Measurements from ENCODE around the gene ANKRD11.

ANKRD11 gene

DNA sequence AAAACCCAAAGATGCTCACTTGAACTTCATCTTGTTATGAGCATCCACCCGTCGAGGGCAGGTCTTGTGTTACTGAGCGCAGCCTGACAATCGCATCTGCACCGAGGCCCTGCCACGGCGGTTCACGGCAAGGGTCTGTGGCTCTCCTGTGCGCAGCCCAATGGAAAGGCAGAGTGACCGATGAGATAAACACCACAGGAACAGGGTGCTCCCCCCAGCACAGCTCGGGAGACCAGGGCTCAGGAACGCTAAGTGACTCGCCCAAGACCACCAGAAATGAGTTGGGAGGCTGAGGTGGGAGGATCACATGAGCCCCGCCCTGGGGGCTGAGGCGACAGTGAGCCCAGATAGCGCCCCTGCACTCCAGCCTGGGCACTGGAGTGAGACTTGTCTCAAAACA lies 134.7 kb downstream of the ANKRD11 start:
- Histone ChIP-seq H3K4me1 (ENCODE audit: insufficient read depth, low read length) (peaks cover 39% of the 10 kb centered on the region), H3K27ac (ENCODE audit: low read depth, low read length) (no peak overlapping the region), H3K27me3 (ENCODE audit: control insufficient read depth in 1 of 2, insufficient read depth in 2 of 2, low read length in 2 of 2) (no peaks in the 10 kb centered on the region), H3K9me3 (ENCODE audit: low read length) (no peaks in the 10 kb centered on the region), H3K36me3 (ENCODE audit: insufficient read depth, low read length) (no peaks in the 10 kb centered on the region), H3K9ac (ENCODE audit: low read length) (no peak overlapping the region), H3K4me3 (ENCODE audit: low read depth in 1 of 2, low read length in 2 of 2) (no peak overlapping the region)

DNA sequence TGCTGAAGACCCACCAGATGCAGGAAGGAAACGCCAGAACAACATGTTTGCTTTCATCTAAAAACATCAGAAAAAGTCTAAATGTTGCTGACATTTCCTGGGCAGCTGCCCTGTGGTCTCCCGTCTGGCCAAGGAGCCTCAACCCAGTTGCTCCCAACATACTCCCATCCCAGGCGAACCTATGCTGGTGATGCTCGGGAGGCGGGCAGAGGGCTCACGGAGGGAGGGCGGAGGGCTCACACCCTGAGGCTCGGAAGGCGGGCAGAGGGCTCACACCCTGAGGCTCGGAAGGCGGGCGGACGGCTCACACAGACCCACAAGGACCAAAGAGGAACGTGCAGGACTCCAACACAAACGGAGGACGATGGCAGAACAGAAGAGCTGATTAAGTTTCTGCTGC lies 135.4 kb downstream of the ANKRD11 start:
- no peaks in the 10 kb centered on the region for H3K9me3 ChIP-seq (ENCODE audit: low read length)
- H3K4me1 ChIP-seq (ENCODE audit: insufficient read depth, low read length): peaks cover 35% of the 10 kb centered on the region
- H3K27me3 ChIP-seq (ENCODE audit: control insufficient read depth in 1 of 2, insufficient read depth in 2 of 2, low read length in 2 of 2): no peaks in the 10 kb centered on the region
- no peaks in the 10 kb centered on the region for H3K36me3 ChIP-seq (ENCODE audit: insufficient read depth, low read length)
- H3K4me3 ChIP-seq (ENCODE audit: low read depth in 1 of 2, low read length in 2 of 2): no peak overlapping the region
- H3K9ac ChIP-seq (ENCODE audit: low read length): no peak overlapping the region
- no peak overlapping the region for H3K27ac ChIP-seq (ENCODE audit: low read depth, low read length)

DNA sequence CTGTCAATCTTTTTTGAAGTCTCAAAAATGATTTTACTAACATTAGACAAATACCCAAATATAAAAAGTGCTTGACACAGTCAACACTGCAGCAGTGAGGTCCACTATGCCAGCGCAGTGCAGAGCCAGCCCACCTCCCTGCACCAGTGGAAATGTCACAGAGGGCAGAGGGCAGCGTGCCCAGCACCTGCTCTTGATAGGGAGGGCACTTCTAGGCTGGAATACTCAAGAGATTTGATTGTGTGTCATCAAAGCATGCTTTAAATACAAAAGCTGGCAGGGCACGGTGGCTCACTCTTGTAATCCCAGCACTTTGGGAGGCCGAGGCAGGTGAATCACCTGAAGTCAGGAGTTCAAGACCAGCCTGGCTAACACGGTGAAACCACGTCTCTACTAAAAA lies 136.0 kb downstream of the ANKRD11 start:
- Histone ChIP-seq H3K4me3 (ENCODE audit: low read depth in 1 of 2, low read length in 2 of 2) (no peak overlapping the region), H3K27ac (ENCODE audit: low read depth, low read length) (no peak overlapping the region), H3K4me1 (ENCODE audit: insufficient read depth, low read length) (peaks cover 28% of the 10 kb centered on the region), H3K27me3 (ENCODE audit: control insufficient read depth in 1 of 2, insufficient read depth in 2 of 2, low read length in 2 of 2) (no peaks in the 10 kb centered on the region), H3K9ac (ENCODE audit: low read length) (no peak overlapping the region), H3K9me3 (ENCODE audit: low read length) (no peaks in the 10 kb centered on the region), H3K36me3 (ENCODE audit: insufficient read depth, low read length) (no peaks in the 10 kb centered on the region)

DNA sequence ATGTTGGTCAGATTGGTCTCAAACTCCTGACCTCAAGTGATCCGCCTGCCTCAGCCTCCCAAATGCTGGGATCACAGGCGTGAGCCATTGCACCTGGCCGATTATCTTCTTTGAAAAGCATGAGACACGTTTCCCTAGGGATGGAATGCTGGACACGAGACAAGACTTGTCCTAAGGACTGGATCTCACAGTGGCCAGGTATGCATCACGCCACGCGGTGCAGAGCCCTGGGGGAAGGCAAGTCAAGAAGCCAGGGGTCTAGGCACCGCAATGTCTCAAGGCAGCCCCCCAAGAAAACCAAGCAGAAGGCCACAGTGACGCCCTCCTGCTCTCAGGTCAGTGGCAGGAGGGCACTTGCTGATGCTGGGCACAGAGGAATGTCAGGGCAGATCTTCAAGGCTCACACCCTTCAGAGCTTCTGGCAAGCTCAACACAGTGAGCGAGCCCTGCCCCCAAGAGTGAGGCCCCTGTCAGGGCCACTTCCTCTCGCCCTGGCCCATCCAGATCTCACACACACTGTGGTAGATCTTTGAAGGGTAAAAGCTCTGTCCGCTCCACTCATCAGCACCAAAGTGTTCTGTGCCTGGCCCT lies 138.2 kb downstream of the ANKRD11 start:
- H3K4me1 ChIP-seq (ENCODE audit: insufficient read depth, low read length): peaks cover 15% of the 10 kb centered on the region
- H3K9ac ChIP-seq (ENCODE audit: low read length): no peak overlapping the region
- H3K9me3 ChIP-seq (ENCODE audit: low read length): no peaks in the 10 kb centered on the region
- H3K27ac ChIP-seq (ENCODE audit: low read depth, low read length): no peak overlapping the region
- H3K4me3 ChIP-seq (ENCODE audit: low read depth in 1 of 2, low read length in 2 of 2): no peak overlapping the region
- no peaks in the 10 kb centered on the region for H3K36me3 ChIP-seq (ENCODE audit: insufficient read depth, low read length)
- no peaks in the 10 kb centered on the region for H3K27me3 ChIP-seq (ENCODE audit: control insufficient read depth in 1 of 2, insufficient read depth in 2 of 2, low read length in 2 of 2)

DNA sequence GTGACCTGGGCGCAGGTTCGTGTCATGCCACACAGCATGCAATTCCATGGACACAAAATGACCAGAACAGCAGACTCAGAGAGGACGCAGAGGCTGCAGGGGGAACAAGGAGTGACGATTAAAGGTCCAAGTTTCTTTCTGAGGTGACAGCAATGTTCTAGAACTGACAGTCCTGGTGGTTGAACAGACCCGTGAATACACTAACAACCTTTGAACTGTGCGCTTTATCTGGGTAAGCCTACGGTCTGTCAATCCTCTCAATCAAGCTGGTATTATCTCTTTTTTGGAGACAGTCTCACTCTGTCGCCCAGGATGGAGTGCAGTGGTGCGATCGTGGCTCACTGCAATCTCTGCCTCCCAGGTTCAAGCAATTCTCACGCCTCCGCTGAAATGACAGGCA lies 138.7 kb downstream of the ANKRD11 start:
- no peaks in the 10 kb centered on the region for H3K27me3 ChIP-seq (ENCODE audit: control insufficient read depth in 1 of 2, insufficient read depth in 2 of 2, low read length in 2 of 2)
- no peak overlapping the region for H3K27ac ChIP-seq (ENCODE audit: low read depth, low read length)
- peaks cover 15% of the 10 kb centered on the region for H3K4me1 ChIP-seq (ENCODE audit: insufficient read depth, low read length)
- no peaks in the 10 kb centered on the region for H3K9me3 ChIP-seq (ENCODE audit: low read length)
- H3K36me3 ChIP-seq (ENCODE audit: insufficient read depth, low read length): no peaks in the 10 kb centered on the region
- no peak overlapping the region for H3K4me3 ChIP-seq (ENCODE audit: low read depth in 1 of 2, low read length in 2 of 2)
- no peak overlapping the region for H3K9ac ChIP-seq (ENCODE audit: low read length)

DNA sequence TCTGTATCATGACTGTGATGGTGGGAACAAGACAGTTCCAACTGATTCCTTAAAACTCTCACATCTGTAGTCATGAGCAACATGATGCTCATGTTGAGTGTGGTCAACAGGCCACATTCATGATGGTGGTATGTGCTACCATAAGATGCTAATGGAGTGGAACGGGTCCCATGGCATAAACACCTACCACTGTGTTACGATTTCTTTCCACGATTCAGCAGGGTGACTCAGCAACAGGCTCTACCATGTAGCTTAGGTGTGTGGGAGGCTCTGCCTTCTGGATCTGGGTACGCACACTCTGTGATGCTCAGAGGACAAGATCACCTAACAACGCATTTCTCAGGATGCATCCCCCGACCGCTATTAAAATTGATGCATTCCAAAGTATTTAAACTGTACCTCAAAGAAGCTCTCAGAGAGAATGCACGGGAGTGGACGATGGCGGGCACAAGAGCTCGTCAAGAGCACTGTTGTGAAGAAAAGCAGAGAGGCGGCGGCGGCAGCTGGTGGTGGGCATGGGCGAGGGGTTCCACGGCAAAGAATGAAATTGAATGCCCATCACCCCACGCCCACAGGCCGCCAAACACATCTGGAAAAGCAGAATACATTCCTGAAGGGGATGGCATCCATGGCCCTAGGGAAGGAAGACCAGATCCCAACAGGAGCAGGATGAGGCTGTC lies 139.5 kb downstream of the ANKRD11 start:
- Histone ChIP-seq H3K9me3 (ENCODE audit: low read length) (no peaks in the 10 kb centered on the region), H3K4me1 (ENCODE audit: insufficient read depth, low read length) (peaks cover 12% of the 10 kb centered on the region), H3K36me3 (ENCODE audit: insufficient read depth, low read length) (no peaks in the 10 kb centered on the region), H3K9ac (ENCODE audit: low read length) (no peak overlapping the region), H3K27ac (ENCODE audit: low read depth, low read length) (no peak overlapping the region), H3K4me3 (ENCODE audit: low read depth in 1 of 2, low read length in 2 of 2) (no peak overlapping the region), H3K27me3 (ENCODE audit: control insufficient read depth in 1 of 2, insufficient read depth in 2 of 2, low read length in 2 of 2) (no peaks in the 10 kb centered on the region)

DNA sequence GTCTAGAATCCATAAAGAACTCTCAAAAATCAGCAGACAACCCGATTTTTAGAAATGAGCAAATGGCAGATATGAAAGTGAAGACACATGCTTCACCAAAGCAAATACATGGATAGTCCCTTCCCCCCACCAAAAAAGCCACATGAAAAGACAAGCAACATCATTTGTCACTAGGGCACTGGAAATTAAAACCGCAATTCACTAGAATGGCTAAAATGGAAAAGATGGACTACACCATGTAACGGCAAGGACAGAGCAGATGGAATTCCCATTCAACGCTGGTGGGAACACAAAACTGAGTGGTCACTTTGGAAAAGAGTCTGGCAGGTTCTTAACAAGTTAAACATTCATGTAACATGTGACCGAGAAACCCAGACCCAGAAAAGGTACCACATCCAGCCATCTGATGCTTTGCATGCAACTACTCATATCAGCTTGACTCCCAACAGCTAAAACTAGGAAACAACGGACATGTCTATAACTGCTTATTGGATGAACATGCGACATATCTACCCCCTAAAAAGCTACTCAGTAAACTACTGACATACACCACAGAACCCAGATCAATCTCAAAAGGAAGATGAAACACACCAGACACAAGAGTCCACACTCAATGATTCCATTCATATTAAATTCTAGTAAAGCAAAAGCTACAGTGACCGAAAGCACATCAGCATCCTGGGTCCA lies 140.3 kb downstream of the ANKRD11 start:
- Histone ChIP-seq H3K4me3 (ENCODE audit: low read depth in 1 of 2, low read length in 2 of 2) (no peak overlapping the region), H3K36me3 (ENCODE audit: insufficient read depth, low read length) (no peaks in the 10 kb centered on the region), H3K27me3 (ENCODE audit: control insufficient read depth in 1 of 2, insufficient read depth in 2 of 2, low read length in 2 of 2) (no peaks in the 10 kb centered on the region), H3K27ac (ENCODE audit: low read depth, low read length) (no peak overlapping the region), H3K9me3 (ENCODE audit: low read length) (no peaks in the 10 kb centered on the region), H3K4me1 (ENCODE audit: insufficient read depth, low read length) (peaks cover 20% of the 10 kb centered on the region), H3K9ac (ENCODE audit: low read length) (no peak overlapping the region)

DNA sequence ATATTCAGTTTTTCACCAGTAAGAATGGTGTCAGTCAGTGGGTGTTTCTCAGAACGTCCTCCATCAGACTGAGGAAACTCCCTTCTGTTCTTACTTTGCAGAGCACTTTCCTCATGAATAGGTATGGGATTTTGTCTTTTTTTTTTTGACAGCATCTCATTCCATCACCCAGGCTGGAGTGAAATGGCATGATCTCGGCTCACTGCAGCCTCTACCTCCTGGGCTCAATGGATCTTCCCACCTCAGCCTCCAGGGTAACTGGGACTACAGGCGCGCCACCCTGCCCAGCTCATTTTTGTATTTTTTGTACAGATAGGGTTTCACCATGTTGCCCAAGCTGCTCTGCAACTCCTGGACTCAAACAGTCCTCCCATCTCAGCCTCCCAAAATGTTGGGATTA lies 142.6 kb downstream of the ANKRD11 start:
- peaks cover 32% of the 10 kb centered on the region for H3K4me1 ChIP-seq (ENCODE audit: insufficient read depth, low read length)
- H3K9me3 ChIP-seq (ENCODE audit: low read length): no peaks in the 10 kb centered on the region
- no peaks in the 10 kb centered on the region for H3K27me3 ChIP-seq (ENCODE audit: control insufficient read depth in 1 of 2, insufficient read depth in 2 of 2, low read length in 2 of 2)
- H3K36me3 ChIP-seq (ENCODE audit: insufficient read depth, low read length): no peaks in the 10 kb centered on the region
- no peak overlapping the region for H3K27ac ChIP-seq (ENCODE audit: low read depth, low read length)
- H3K4me3 ChIP-seq (ENCODE audit: low read depth in 1 of 2, low read length in 2 of 2): no peak overlapping the region
- no peak overlapping the region for H3K9ac ChIP-seq (ENCODE audit: low read length)

DNA sequence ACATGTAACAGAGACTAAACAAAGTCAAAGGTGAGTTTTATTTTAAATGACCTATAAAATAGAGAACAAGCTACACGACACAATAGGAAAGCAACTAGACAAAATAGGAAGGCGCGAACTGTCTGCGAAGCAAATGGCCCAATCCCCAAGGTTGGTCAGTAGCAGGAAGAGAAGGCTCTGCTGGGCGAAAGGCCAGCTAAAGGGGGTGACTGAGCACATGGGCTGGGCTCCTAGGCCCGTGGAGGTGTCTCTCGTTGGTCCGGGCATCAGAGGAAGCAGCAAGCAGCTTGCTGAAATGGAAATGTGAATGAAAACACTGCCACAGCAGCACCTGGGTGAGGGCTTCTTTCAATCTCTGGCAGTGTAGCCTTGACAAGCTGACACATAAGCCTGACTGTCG lies 143.5 kb downstream of the ANKRD11 start:
- no peak overlapping the region for H3K27ac ChIP-seq (ENCODE audit: low read depth, low read length)
- no peak overlapping the region for H3K9ac ChIP-seq (ENCODE audit: low read length)
- H3K36me3 ChIP-seq (ENCODE audit: insufficient read depth, low read length): no peaks in the 10 kb centered on the region
- H3K27me3 ChIP-seq (ENCODE audit: control insufficient read depth in 1 of 2, insufficient read depth in 2 of 2, low read length in 2 of 2): no peaks in the 10 kb centered on the region
- no peak overlapping the region for H3K4me3 ChIP-seq (ENCODE audit: low read depth in 1 of 2, low read length in 2 of 2)
- no peaks in the 10 kb centered on the region for H3K9me3 ChIP-seq (ENCODE audit: low read length)
- peaks cover 24% of the 10 kb centered on the region for H3K4me1 ChIP-seq (ENCODE audit: insufficient read depth, low read length)

DNA sequence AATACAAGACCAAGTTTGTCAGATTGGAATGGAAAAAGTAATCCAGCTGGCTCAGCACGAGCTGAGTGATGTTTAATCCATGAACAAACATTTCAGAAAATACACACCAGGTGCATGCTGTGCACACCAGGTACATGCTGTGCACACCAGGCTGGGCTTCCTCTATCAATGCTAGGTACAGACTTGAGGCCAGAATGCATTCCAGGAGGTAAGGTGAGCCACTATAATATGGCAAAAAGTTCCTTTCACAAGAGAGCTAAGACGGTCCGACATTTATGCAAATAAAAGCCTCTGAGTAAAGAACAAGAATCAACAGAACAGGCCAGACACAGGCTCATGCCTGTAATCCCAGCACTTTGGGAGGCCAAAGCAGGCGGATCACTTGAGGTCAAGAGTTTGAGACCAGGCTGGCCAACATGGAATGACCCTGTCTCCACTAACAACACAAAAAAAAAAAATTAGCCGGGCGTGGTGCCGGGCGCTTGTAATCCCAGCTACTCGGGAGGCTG lies 144.7 kb downstream of the ANKRD11 start:
- no peaks in the 10 kb centered on the region for H3K9me3 ChIP-seq (ENCODE audit: low read length)
- no peaks in the 10 kb centered on the region for H3K36me3 ChIP-seq (ENCODE audit: insufficient read depth, low read length)
- no peak overlapping the region for H3K27ac ChIP-seq (ENCODE audit: low read depth, low read length)
- H3K9ac ChIP-seq (ENCODE audit: low read length): no peak overlapping the region
- no peaks in the 10 kb centered on the region for H3K27me3 ChIP-seq (ENCODE audit: control insufficient read depth in 1 of 2, insufficient read depth in 2 of 2, low read length in 2 of 2)
- peaks cover 32% of the 10 kb centered on the region for H3K4me1 ChIP-seq (ENCODE audit: insufficient read depth, low read length)
- H3K4me3 ChIP-seq (ENCODE audit: low read depth in 1 of 2, low read length in 2 of 2): no peak overlapping the region

DNA sequence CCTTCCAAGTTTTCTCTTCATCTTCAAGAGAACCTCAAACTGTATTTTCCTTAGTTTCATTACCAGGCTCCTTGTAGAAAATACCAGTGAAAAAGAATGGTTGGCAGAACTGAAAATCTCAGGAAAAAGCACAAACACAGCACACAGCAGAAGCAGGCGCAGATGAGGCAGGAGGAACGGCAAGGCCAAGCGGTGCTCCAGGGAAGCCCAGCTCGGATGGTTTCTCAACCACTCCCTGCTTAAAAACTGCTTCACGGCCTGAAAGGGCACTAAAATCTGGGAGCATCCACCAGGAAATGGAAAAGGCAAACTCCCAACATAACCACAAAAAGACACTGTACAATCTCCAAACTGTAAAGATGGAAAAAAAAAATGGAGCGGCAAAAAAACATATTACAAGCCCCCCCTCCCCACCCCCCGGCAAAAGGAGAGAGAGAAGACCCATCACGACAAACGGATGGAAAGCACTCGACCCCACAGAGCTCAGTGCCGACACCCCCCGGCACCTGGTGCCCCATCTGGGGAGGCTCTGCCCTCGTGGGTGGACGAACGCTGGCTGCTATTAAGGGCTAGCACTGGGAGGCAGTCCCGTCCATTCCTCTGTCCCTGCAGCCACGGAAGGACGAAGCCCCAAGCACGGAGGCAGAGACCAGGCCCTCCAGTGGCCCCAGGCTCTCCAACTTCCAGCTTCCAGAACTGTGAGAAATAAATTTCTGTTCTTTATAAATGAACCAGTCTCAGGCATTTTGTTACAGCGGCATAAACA lies 145.3 kb downstream of the ANKRD11 start:
- H3K4me1 ChIP-seq (ENCODE audit: insufficient read depth, low read length): peaks cover 33% of the 10 kb centered on the region
- no peak overlapping the region for H3K27ac ChIP-seq (ENCODE audit: low read depth, low read length)
- H3K9ac ChIP-seq (ENCODE audit: low read length): no peak overlapping the region
- H3K36me3 ChIP-seq (ENCODE audit: insufficient read depth, low read length): no peaks in the 10 kb centered on the region
- H3K4me3 ChIP-seq (ENCODE audit: low read depth in 1 of 2, low read length in 2 of 2): no peak overlapping the region
- no peaks in the 10 kb centered on the region for H3K9me3 ChIP-seq (ENCODE audit: low read length)
- no peaks in the 10 kb centered on the region for H3K27me3 ChIP-seq (ENCODE audit: control insufficient read depth in 1 of 2, insufficient read depth in 2 of 2, low read length in 2 of 2)

Data from muscle layer of colon (tissue), 2 donors.